WTC11 (cell line): Measurements from ENCODE around the gene MYH11. TPM values are rescaled to one million over a fixed set of nuclear protein-coding genes. Genes with fewer than 3 reads are reported as not detected.
"Not testable (repeated sequence)": the region's sequence is repeated elsewhere in the genome, so short reads cannot be mapped to it uniquely, and the experiment has no call there.

ENCODE experiments used
- ATAC-seq: fragments of 200-7000 bp; cut with Tn5 transposase; 2 replicates; pipeline ENCODE4 v1.10.0; 2021; ENCODE audit warnings: mild to moderate bottlenecking, moderate library complexity
- CTCF ChIA-PET: fragments of 300-600 bp; sonication (Branson Sonifier 250); formaldehyde crosslinking; loops from one replicate; lab custom pipeline; 2021; ENCODE audit warnings: antibody characterized with exemption; lab: Charles Lee
- POLR2A ChIA-PET: fragments of 350-600 bp; sonication (Branson Sonifier 250); formaldehyde crosslinking; loops from one replicate; lab custom pipeline; 2021; ENCODE audit warnings: antibody characterized with exemption; lab: Charles Lee
- DNase-seq: peaks from one replicate; pipeline ENCODE4 v3.0.0; 2021; ENCODE audit warnings: low spot score
- H3K27ac Mint-ChIP-seq: 2 replicates; pipeline ENCODE4 v1.8.0; 2021; ENCODE audit warnings: mixed read lengths
- H3K27me3 Mint-ChIP-seq: 2 replicates; pipeline ENCODE4 v1.8.0; 2021; ENCODE audit warnings: low read depth, mild to moderate bottlenecking, moderate library complexity, mixed read lengths
- H3K36me3 Mint-ChIP-seq: 2 replicates; pipeline ENCODE4 v1.8.0; 2021; ENCODE audit warnings: mixed read lengths
- H3K4me1 Mint-ChIP-seq: 2 replicates; pipeline ENCODE4 v1.8.0; 2022; ENCODE audit warnings: mixed read lengths
- H3K4me3 Mint-ChIP-seq: 2 replicates; pipeline ENCODE4 v1.8.0; 2021; ENCODE audit warnings: mild to moderate bottlenecking, moderate library complexity, mixed read lengths
- H3K9me3 Mint-ChIP-seq: 2 replicates; pipeline ENCODE4 v1.8.0; 2021; ENCODE audit warnings: mixed read lengths
- ATF1 ChIP-seq: sonication (generic); formaldehyde crosslinking; IDR thresholded peaks from 2 replicates; pipeline ENCODE4 v1.8.1; 2023; ENCODE audit warnings: mild to moderate bottlenecking, moderate library complexity, missing genetic modification reagents
- CBFB ChIP-seq: sonication (generic); formaldehyde crosslinking; IDR thresholded peaks from 2 replicates; pipeline ENCODE4 v1.8.1; 2022; ENCODE audit warnings: mild to moderate bottlenecking, low read depth, missing genetic modification reagents
- CREB1 ChIP-seq: sonication (generic); formaldehyde crosslinking; IDR thresholded peaks from 2 replicates; pipeline ENCODE4 v1.8.0; 2023; ENCODE audit warnings: mild to moderate bottlenecking, missing genetic modification reagents
- ETV6 ChIP-seq: sonication (generic); formaldehyde crosslinking; IDR thresholded peaks from 2 replicates; pipeline ENCODE4 v1.8.1; 2022; ENCODE audit warnings: mild to moderate bottlenecking, missing genetic modification reagents
- HMGA2 ChIP-seq: fragments of 250-450 bp; sonication (Bioruptor Pico); IDR thresholded peaks from 2 replicates; pipeline ENCODE4 v1.4.0; 2021; ENCODE audit warnings: mild to moderate bottlenecking, moderate library complexity
- JAZF1 ChIP-seq: fragments of 250-450 bp; sonication (Bioruptor Pico); IDR thresholded peaks from 2 replicates; pipeline ENCODE4 v1.9.0; 2021; ENCODE audit warnings: moderate library complexity, mild to moderate bottlenecking, inconsistent platforms
- JUN ChIP-seq: sonication (generic); formaldehyde crosslinking; IDR thresholded peaks from 2 replicates; pipeline ENCODE4 v1.8.0; 2023; ENCODE audit warnings: mild to moderate bottlenecking, missing genetic modification reagents
- MLX ChIP-seq: sonication (generic); formaldehyde crosslinking; IDR thresholded peaks from 2 replicates; pipeline ENCODE4 v1.8.1; 2023; ENCODE audit warnings: mild to moderate bottlenecking, missing genetic modification reagents, moderate library complexity
- NFE2L1 ChIP-seq: sonication (generic); formaldehyde crosslinking; IDR thresholded peaks from 2 replicates; pipeline ENCODE4 v1.8.1; 2023; ENCODE audit warnings: missing genetic modification reagents
- ZNF121 ChIP-seq: sonication (generic); formaldehyde crosslinking; IDR thresholded peaks from 2 replicates; pipeline ENCODE4 v1.8.0; 2023; ENCODE audit warnings: missing genetic modification reagents
- ZNF317 ChIP-seq: sonication (generic); formaldehyde crosslinking; IDR thresholded peaks from 2 replicates; pipeline ENCODE4 v1.8.1; 2023; ENCODE audit warnings: low read depth, mild to moderate bottlenecking, moderate library complexity, missing genetic modification reagents, borderline replicate concordance
- ZNF416 ChIP-seq: fragments of 250-450 bp; sonication (Bioruptor Pico); IDR thresholded peaks from 2 replicates; pipeline ENCODE4 v1.9.0; 2021; ENCODE audit warnings: mild to moderate bottlenecking, inconsistent platforms
- ZNF423 ChIP-seq: fragments of 250-450 bp; sonication (Bioruptor Pico); IDR thresholded peaks from 2 replicates; pipeline ENCODE4 v2.1.2; 2022; ENCODE audit warnings: mild to moderate bottlenecking, moderate library complexity
- total RNA-seq: library from RNA; stranded (reverse); gene quantifications from 3 replicates; pipeline ENCODE4 v1.2.3, GENCODE V29; 2021
- TF ChIP-seq, protein P1 (sequence below): sonication (generic); formaldehyde crosslinking; IDR thresholded peaks from 2 replicates; pipeline ENCODE4 v1.8.1; 2023; ENCODE audit warnings: mild to moderate bottlenecking, missing genetic modification reagents, moderate library complexity
- TF ChIP-seq, protein P2 (sequence below): sonication (generic); formaldehyde crosslinking; IDR thresholded peaks from 2 replicates; pipeline ENCODE4 v1.8.0; 2022; ENCODE audit warnings: mild to moderate bottlenecking, missing genetic modification reagents
- TF ChIP-seq, protein P3 (sequence below): fragments of 250-450 bp; sonication (Bioruptor Pico); IDR thresholded peaks from 2 replicates; pipeline ENCODE4 v1.9.0; 2021; ENCODE audit warnings: mild to moderate bottlenecking, borderline replicate concordance
- TF ChIP-seq, protein P4 (sequence below): sonication (generic); formaldehyde crosslinking; IDR thresholded peaks from 2 replicates; pipeline ENCODE4 v1.8.1; 2023; ENCODE audit warnings: mild to moderate bottlenecking, missing genetic modification reagents, borderline replicate concordance

MYH11 gene
- total RNA-seq, 1 experiment from 2014 or later = 0.74 TPM

DNA sequence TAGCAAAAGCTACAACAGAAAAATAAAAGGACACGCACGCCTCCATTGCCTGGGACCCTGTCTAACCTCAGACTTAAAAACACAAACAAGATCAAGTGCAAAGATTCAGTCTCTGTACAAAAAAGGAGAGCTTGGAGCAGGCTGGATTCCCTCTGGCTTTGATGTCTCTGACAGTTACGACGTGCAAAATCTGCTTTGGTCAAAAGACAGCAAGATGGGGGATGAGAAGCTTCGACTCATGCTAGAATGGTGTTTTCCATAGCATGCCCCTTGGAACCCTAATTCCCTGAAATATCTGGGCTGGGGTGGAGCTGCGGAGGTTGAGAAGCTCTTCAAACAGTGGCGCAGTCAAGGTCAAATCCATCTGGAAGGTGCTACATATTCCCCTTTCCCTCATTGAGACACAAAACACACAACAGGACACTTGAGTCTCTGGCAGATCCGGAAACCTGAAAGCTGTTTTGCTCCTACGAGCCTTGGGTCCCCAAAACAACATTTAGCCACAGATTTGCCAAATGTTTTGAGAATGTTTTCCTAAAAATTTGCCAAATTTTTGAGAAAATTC, 9.1 kb downstream of the MYH11 start (continued):
- TF ChIP-seq CBFB (CRISPR knock-in tag) (no peak), NFE2L1 (CRISPR knock-in tag) (no peak), JUN (no peak), ZNF317 (CRISPR knock-in tag) (no peak), ZNF423 (no peak), ETV6 (CRISPR knock-in tag) (no peak), JAZF1 (CRISPR knock-in tag) (no peak), ATF1 (no peak)
- TF ChIP-seq, protein P1, sequence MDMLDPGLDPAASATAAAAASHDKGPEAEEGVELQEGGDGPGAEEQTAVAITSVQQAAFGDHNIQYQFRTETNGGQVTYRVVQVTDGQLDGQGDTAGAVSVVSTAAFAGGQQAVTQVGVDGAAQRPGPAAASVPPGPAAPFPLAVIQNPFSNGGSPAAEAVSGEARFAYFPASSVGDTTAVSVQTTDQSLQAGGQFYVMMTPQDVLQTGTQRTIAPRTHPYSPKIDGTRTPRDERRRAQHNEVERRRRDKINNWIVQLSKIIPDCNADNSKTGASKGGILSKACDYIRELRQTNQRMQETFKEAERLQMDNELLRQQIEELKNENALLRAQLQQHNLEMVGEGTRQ (CRISPR knock-in tag) = no peak
- TF ChIP-seq, protein P2, sequence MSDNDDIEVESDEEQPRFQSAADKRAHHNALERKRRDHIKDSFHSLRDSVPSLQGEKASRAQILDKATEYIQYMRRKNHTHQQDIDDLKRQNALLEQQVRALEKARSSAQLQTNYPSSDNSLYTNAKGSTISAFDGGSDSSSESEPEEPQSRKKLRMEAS (CRISPR knock-in tag) = no peak

DNA sequence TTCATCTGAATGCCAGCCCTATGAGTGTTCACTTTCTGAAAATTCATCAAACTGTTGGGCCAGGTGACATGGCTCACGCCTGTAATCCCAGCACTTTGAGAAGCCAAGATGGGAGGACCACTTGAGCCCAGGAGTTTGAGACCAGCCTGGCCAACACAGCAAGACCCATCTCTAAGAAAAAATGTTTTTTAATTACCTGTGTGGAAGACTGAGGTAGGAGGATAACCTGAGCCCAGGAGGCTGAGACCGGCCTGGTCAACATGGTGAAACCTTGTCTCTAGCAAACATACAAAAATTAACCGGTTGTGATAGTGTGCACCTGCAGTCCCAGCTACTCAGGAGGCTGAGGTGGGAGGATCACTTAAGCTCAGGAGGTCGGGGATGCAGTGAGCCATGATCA, 10.3 kb downstream of the MYH11 start:
- Mint-ChIP-seq H3K4me1 (no peaks in the 10 kb centered on the region), H3K36me3 (no peaks in the 10 kb centered on the region), H3K4me3 (no peak overlapping the region), H3K27me3 (no peaks in the 10 kb centered on the region), H3K9me3 (no peaks in the 10 kb centered on the region), H3K27ac (no peak overlapping the region)
- DNase-seq = no peak
- no peak for ATAC-seq
- CTCF ChIA-PET = interaction anchor here (2.1 kb wide), 1 partner anchor 25 kb away, joined by 5 read pairs; no protein-coding TSS in a partner anchor
- POLR2A ChIA-PET = no interaction called here
- no peak for TF ChIP-seq ZNF121 (CRISPR knock-in tag)

GRCh38 chr16:15843635-15844279, 13.1 kb downstream of the MYH11 start:
- Mint-ChIP-seq H3K27me3 (no peaks in the 10 kb centered on the region), H3K4me1 (no peaks in the 10 kb centered on the region), H3K36me3 (no peaks in the 10 kb centered on the region), H3K9me3 (no peaks in the 10 kb centered on the region), H3K4me3 (no peak overlapping the region), H3K27ac (no peak overlapping the region)
- ATAC-seq = no peak
- CTCF ChIA-PET = interaction anchor here (1.8 to 2.7 kb wide), 2 partner anchors 22 to 66 kb away, joined by 4 to 10 read pairs; no protein-coding TSS in a partner anchor
- no peak for DNase-seq
- TF ChIP-seq ZNF416 (CRISPR knock-in tag) (no peak), CREB1 (no peak), ZNF423 (no peak), HMGA2 (no peak), MLX (CRISPR knock-in tag) (no peak)
- TF ChIP-seq, protein P3, sequence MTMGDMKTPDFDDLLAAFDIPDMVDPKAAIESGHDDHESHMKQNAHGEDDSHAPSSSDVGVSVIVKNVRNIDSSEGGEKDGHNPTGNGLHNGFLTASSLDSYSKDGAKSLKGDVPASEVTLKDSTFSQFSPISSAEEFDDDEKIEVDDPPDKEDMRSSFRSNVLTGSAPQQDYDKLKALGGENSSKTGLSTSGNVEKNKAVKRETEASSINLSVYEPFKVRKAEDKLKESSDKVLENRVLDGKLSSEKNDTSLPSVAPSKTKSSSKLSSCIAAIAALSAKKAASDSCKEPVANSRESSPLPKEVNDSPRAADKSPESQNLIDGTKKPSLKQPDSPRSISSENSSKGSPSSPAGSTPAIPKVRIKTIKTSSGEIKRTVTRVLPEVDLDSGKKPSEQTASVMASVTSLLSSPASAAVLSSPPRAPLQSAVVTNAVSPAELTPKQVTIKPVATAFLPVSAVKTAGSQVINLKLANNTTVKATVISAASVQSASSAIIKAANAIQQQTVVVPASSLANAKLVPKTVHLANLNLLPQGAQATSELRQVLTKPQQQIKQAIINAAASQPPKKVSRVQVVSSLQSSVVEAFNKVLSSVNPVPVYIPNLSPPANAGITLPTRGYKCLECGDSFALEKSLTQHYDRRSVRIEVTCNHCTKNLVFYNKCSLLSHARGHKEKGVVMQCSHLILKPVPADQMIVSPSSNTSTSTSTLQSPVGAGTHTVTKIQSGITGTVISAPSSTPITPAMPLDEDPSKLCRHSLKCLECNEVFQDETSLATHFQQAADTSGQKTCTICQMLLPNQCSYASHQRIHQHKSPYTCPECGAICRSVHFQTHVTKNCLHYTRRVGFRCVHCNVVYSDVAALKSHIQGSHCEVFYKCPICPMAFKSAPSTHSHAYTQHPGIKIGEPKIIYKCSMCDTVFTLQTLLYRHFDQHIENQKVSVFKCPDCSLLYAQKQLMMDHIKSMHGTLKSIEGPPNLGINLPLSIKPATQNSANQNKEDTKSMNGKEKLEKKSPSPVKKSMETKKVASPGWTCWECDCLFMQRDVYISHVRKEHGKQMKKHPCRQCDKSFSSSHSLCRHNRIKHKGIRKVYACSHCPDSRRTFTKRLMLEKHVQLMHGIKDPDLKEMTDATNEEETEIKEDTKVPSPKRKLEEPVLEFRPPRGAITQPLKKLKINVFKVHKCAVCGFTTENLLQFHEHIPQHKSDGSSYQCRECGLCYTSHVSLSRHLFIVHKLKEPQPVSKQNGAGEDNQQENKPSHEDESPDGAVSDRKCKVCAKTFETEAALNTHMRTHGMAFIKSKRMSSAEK (CRISPR knock-in tag) = no peak
- TF ChIP-seq, protein P4, sequence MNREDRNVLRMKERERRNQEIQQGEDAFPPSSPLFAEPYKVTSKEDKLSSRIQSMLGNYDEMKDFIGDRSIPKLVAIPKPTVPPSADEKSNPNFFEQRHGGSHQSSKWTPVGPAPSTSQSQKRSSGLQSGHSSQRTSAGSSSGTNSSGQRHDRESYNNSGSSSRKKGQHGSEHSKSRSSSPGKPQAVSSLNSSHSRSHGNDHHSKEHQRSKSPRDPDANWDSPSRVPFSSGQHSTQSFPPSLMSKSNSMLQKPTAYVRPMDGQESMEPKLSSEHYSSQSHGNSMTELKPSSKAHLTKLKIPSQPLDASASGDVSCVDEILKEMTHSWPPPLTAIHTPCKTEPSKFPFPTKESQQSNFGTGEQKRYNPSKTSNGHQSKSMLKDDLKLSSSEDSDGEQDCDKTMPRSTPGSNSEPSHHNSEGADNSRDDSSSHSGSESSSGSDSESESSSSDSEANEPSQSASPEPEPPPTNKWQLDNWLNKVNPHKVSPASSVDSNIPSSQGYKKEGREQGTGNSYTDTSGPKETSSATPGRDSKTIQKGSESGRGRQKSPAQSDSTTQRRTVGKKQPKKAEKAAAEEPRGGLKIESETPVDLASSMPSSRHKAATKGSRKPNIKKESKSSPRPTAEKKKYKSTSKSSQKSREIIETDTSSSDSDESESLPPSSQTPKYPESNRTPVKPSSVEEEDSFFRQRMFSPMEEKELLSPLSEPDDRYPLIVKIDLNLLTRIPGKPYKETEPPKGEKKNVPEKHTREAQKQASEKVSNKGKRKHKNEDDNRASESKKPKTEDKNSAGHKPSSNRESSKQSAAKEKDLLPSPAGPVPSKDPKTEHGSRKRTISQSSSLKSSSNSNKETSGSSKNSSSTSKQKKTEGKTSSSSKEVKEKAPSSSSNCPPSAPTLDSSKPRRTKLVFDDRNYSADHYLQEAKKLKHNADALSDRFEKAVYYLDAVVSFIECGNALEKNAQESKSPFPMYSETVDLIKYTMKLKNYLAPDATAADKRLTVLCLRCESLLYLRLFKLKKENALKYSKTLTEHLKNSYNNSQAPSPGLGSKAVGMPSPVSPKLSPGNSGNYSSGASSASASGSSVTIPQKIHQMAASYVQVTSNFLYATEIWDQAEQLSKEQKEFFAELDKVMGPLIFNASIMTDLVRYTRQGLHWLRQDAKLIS (CRISPR knock-in tag) = no peak
- POLR2A ChIA-PET = no interaction called here

DNA sequence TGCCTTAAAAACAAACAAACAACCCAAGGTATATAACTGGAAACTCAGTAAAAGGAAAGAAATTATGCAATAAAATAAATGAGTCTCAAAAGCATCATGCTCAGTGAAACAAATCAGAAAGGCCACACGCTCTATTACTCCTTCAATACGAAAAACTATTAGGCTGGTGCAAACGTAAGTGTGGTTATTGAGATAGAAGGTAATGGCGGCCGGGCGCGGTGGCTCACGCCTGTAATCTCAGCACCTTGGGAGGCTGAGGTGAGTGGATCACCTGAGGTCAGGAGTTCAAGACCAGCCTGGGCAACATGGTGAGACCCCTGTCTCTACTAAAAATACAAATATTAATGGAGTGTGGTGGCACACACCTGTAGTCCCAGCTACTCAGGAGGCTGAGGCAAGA, 17.6 kb downstream of the MYH11 start:
- H3K36me3 Mint-ChIP-seq, H3K4me1 Mint-ChIP-seq, H3K27ac Mint-ChIP-seq, POLR2A ChIA-PET, ATAC-seq, H3K27me3 Mint-ChIP-seq, H3K4me3 Mint-ChIP-seq, DNase-seq, H3K9me3 Mint-ChIP-seq: not testable (repeated sequence)
- CTCF ChIA-PET = interaction anchor here (0.6 kb wide), 1 partner anchor 289 kb away, joined by 3 read pairs; no protein-coding TSS in a partner anchor
